ENCODE data around the gene LARP4B.

Gene LARP4B

GRCh38 chr10:866577-866941 is 64.9 kb downstream of the LARP4B start:
- no peak for DNase-seq (ENCODE audit: low spot score)

GRCh38 chr10:865924-866576 is 65.5 kb downstream of the LARP4B start:
- DNase-seq (ENCODE audit: low spot score): no peak

GRCh38 chr10:865257-865656 is 66.2 kb downstream of the LARP4B start:
- no peak for DNase-seq (ENCODE audit: low spot score)

- DNase-seq (ENCODE audit: low spot score): no peak
Observed at GRCh38 chr10:860519-860918, 71.0 kb downstream of the LARP4B start.

GRCh38 chr10:856416-857157 is 74.9 kb downstream of the LARP4B start:
- no peak for DNase-seq (ENCODE audit: low spot score)

GRCh38 chr10:855671-856070 is 75.8 kb downstream of the LARP4B start:
- no peak for DNase-seq (ENCODE audit: low spot score)

GRCh38 chr10:855079-855478 is 76.4 kb downstream of the LARP4B start:
- DNase-seq (ENCODE audit: low spot score): no peak

GRCh38 chr10:853017-853416 is 78.5 kb downstream of the LARP4B start:
- no peak for DNase-seq (ENCODE audit: low spot score)

GRCh38 chr10:852386-852785 is 79.1 kb downstream of the LARP4B start:
- no peak for DNase-seq (ENCODE audit: low spot score)

GRCh38 chr10:851901-852300 is 79.6 kb downstream of the LARP4B start:
- DNase-seq (ENCODE audit: low spot score): no peak

GRCh38 chr10:850093-850492 is 81.4 kb downstream of the LARP4B start:
- no peak for DNase-seq (ENCODE audit: low spot score)

- no peak for DNase-seq (ENCODE audit: low spot score)
Observed at GRCh38 chr10:847868-848267, 83.6 kb downstream of the LARP4B start.

GRCh38 chr10:846126-846685 is 85.3 kb downstream of the LARP4B start:
- no peak for DNase-seq (ENCODE audit: low spot score)

- no peak for DNase-seq (ENCODE audit: low spot score)
Observed at GRCh38 chr10:845526-845925, 86.0 kb downstream of the LARP4B start.

- no peak for DNase-seq (ENCODE audit: low spot score)
Observed at GRCh38 chr10:844552-844951, 87.0 kb downstream of the LARP4B start.

GRCh38 chr10:843703-844102 is 87.8 kb downstream of the LARP4B start:
- DNase-seq (ENCODE audit: low spot score): no peak

- no peak for DNase-seq (ENCODE audit: low spot score)
Observed at GRCh38 chr10:842795-843194, 88.7 kb downstream of the LARP4B start.

GRCh38 chr10:841535-841934 is 90.0 kb downstream of the LARP4B start:
- no peak for DNase-seq (ENCODE audit: low spot score)

GRCh38 chr10:839550-840205 is 91.8 kb downstream of the LARP4B start:
- DNase-seq (ENCODE audit: low spot score): no peak

- DNase-seq (ENCODE audit: low spot score): no peak
Observed at GRCh38 chr10:836782-837181, 94.7 kb downstream of the LARP4B start.

GRCh38 chr10:834493-834892 is 97.0 kb downstream of the LARP4B start:
- DNase-seq (ENCODE audit: low spot score): no peak

- no peak for DNase-seq (ENCODE audit: low spot score)
Observed at GRCh38 chr10:829241-829640, 102.3 kb downstream of the LARP4B start.

- DNase-seq (ENCODE audit: low spot score): no peak
Observed at GRCh38 chr10:828191-828590, 103.3 kb downstream of the LARP4B start.
